ENCODE data around the gene RELN.

- TF ChIP-seq EZH2 (conservative IDR thresholded peaks at IDR 0.05; ENCODE audit: low read depth, low read length) (no peak), CREB1 (IDR thresholded peaks at IDR 0.05) (no peak), CREB1 (CRISPR knock-in tag; IDR thresholded peaks at IDR 0.05) (no peak), TCF7L2 (IDR thresholded peaks at IDR 0.05; ENCODE audit: low read depth, low read length) (no peak), CTCF (CRISPR knock-in tag; IDR thresholded peaks at IDR 0.05) (no peak), JUND (CRISPR knock-in tag; IDR thresholded peaks at IDR 0.05) (no peak), RFX5 (IDR thresholded peaks at IDR 0.05; ENCODE audit: low read depth, low read length) (no peak), ELF4 (CRISPR knock-in tag; IDR thresholded peaks at IDR 0.05; ENCODE audit: borderline replicate concordance) (no peak), SIN3B (IDR thresholded peaks at IDR 0.05; ENCODE audit: low read length) (no peak), CEBPG (CRISPR knock-in tag; IDR thresholded peaks at IDR 0.05) (no peak), ZNF512 (CRISPR knock-in tag; IDR thresholded peaks at IDR 0.05) (no peak), CEBPB (IDR thresholded peaks at IDR 0.05; ENCODE audit: borderline replicate concordance, low read depth, low read length) (no peak)
Observed at GRCh38 chr7:103764901-103765300, 224.6 kb downstream of the RELN start.
